GM12872 (cell line): ENCODE data around the gene COG4.

Experiments used
- TF ChIP-seq, protein P1 (sequence below): IDR thresholded peaks from 3 replicates; pipeline ENCODE4 v1.5.1; 2011; ENCODE audit warnings: low read depth, mild to moderate bottlenecking, low read length, moderate library complexity; ENCODE audit not compliant: insufficient read depth

The COG4 gene

DNA sequence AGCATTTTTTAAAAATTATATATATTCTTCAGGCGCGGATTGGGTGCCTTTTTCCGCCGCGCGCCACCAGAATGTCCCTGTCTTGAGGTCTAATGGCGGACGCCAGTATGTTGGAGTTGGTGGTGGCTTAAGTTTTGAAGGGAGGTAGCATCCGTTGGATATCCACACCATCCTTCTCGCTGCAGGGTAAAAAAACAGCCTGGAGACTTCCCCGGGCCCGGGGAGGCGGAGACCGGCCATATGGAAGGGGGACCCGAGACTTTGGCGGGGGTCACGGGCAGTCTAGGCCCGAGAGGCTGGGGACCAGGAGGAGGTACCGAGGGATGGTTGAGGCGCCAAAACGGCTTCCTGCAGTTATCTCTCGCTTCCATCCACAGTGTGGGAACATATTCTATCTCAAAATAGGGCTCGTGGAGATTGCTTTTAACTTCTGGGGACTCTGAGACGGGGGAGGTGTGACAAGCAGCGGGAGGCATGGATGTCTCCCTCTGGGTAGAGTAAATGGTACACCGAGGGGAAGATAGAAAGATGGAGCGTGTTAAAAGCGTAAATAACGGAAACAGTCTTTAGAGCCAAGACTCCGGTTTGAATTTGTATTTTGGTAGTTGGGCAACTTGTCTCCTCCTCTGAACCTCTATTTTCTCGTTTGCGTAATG is 517 bp upstream of the COG4 start, which contains the start of gene SF3B3:
Gene SF3B3 (plus strand): TSS at position 74 of the 656 bp plus-strand sequence. CDS start 2,841 bp downstream, outside the sequence.
- TF ChIP-seq, protein P1, sequence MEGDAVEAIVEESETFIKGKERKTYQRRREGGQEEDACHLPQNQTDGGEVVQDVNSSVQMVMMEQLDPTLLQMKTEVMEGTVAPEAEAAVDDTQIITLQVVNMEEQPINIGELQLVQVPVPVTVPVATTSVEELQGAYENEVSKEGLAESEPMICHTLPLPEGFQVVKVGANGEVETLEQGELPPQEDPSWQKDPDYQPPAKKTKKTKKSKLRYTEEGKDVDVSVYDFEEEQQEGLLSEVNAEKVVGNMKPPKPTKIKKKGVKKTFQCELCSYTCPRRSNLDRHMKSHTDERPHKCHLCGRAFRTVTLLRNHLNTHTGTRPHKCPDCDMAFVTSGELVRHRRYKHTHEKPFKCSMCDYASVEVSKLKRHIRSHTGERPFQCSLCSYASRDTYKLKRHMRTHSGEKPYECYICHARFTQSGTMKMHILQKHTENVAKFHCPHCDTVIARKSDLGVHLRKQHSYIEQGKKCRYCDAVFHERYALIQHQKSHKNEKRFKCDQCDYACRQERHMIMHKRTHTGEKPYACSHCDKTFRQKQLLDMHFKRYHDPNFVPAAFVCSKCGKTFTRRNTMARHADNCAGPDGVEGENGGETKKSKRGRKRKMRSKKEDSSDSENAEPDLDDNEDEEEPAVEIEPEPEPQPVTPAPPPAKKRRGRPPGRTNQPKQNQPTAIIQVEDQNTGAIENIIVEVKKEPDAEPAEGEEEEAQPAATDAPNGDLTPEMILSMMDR, result no peak

DNA sequence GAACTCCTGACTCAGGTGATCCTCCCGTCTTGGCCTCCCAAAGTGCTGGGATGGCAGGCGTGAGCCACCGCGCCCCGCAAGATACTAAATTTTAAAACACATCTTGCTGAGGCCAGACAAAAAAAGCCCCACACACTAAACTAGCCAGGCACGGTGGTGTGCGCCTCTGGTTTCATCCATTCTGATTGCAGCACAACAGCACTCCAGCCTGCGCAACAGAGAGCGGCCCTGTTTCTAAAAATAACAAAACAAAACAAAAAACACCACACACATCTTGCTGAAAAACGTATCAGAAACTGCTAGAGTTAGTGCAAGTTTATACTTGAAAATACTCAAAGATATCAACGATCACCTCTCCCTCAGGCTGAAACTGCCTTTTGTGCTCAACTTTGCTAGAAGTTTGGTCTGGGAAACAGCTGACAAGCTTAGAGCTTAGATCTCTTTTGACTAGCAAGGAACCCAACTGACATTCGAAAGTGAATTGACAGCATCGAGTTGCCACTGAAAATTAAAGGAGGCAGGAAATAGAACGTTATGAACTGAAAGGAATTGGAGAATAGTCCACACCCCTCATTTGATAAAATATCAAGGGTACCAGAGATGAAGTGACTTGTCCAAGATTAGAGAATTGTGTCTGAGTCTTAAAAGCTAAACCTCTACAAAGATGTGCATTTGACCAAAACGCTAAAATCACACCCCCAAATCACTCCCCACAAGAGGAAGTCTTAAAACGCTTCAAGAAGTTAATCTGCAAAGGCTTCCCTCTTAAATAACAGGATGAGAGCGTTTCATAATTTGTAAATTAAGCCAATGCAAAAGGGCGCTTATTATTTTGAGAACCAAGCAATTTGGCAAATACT is 908 bp downstream of the COG4 start:
- TF ChIP-seq, protein P1, result no peak

DNA sequence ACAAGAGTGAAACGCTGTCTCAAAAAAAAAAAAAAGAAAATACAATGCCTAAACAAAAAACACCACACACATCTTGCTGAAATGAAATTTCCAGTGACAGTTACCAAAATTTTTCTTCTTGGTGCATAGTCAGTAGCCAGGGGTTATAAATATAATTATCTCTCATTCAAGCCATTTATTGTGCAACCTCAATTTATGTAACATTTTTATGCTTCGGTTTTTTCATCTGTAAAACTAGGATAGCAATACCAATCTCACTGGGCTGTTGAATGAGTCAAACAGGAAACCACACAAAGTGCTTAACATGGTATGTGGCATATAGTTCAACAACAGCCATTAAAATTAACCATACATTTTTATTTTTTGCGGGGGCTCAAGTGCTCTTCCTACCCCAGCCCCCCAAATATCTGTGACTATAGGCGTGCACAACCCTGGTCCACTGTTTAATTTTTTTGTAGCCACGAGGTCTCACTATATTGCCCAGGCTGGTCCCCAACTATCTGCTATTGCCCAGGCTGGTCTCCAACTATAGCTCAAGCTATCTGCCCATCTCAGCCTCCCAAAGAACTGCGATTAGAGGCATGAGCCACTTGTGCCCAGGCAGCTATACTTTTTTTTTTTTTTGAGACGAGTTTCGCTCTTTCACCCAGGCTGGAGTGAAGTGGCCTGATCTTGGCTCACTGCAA is 2.6 kb downstream of the COG4 start:
- TF ChIP-seq, protein P1, result no peak

DNA sequence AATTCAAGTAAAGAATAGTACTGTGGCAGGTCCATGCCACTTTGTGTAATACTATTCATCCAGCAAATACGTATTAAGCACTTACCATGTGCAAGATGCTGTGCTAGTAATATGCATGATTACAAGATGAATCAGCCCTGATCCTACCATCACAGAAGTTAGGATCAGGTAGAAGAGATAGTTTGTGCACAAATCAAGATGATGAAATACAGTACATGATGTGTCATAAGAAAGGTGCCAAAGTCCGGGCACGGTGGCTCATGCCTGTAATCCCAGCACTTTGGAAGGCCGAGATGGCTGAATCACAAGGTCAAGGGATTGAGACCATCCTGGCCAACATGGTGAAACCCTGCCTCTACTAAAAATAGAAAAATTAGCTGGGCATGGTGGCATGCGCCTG is 10.9 kb downstream of the COG4 start:
- TF ChIP-seq, protein P1, result no peak

DNA sequence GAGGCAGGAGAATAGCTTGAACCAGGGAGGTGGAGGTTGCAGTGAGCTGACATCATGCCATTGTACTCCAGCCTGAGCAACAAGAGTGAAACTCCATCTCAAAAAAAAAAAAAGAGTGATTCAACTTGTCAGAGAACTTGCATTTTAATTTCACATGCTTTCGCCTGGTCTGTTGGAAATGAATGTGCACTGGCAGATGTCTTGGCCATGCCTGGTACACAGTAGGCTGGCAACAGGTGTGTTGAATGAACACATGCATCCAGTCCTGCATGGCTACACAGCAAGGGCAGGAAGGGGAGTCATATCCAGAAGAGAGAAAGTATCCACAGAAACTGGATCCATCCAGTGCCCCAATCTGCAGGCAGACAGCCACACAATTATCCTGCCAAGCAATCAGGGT is 11.5 kb downstream of the COG4 start:
- TF ChIP-seq, protein P1, result no peak

DNA sequence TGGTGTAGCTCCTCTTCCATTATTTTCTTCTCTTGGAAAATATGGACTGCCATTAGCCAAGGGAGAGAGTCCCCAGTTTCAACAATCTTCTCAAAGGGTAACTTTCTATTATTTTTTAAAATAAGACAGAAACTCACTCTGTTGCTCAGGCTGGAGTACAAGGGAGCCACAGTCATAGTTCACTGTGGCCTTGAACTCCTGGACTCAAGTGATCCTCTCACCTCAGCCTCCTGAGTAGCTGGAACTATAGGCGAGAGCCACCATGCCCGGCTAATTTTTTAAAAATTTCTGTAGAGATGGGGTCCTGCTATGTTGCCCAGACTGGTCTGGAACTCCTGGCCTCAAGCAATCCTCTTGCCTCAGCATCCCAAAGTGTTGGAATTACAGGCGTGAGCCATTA is 13.1 kb downstream of the COG4 start:
- TF ChIP-seq, protein P1, result no peak

DNA sequence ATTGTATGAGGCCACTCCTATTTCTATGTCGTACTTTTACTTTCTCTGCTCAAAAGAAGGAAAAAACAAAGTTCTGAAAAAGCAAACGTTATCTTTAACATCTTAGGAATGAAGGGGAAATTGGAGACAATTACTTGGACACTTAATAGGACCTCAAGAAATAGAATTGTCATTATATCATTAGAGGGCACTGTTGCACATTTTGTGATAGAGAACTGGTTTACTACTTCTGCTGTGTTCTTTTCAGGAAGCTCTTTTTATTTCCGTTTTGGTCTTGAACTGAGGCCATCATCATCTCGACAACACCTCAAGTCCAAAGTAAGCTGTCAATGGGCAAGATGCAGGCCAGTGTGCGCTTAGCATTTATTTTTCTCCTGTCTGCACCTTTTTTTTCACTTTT is 14.6 kb downstream of the COG4 start:
- TF ChIP-seq, protein P1, result peak; percentile 16; the same call in 1 of the 3 replicates
